GM19238 (cell line): ENCODE measurements around the gene GSTK1.

ENCODE experiments used
- DNase-seq: peaks from one replicate; pipeline ENCODE4 v3.0.0; 2011; ENCODE audit warnings: low spot score; ENCODE audit not compliant: insufficient read length

GSTK1 gene

DNA sequence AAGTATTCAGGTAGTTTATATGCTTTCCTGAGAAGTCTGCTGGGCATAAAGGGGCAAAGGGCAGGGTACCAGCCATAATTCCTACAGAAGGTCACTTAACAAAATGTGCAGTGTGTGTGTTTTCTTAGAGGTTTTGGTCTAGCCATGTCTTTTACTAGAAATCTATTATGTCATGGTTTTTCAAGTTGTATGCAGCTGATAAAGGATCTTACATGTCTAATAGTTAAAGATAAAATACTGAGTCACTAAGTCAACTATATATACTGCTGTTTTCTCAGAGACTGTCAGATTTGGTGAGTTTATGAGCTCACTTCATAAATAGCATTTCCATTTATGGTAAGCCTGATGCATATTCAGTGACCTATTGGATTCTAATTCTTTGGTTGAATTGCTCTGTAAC is 32.6 kb downstream of the GSTK1 start:
- DNase-seq: no peak

DNA sequence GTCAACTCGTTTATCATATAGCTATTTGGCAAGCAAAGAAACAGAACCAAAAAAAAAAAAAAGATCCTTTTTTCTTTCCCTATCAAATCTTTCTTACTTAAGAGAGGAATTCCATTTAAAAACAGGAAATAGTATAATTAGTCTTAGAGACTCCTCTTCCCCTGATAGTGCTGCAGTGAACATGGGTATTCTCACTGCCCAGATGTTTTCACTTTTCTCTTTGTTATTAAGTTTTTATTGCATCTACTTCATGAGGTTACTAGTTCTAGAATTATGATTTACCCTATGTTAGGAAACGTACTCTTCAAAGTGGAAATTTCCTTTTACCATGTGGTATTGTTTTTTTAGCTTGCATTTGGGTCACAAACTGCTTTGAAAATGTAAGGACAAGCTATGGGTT is 33.4 kb downstream of the GSTK1 start:
- DNase-seq: no peak

DNA sequence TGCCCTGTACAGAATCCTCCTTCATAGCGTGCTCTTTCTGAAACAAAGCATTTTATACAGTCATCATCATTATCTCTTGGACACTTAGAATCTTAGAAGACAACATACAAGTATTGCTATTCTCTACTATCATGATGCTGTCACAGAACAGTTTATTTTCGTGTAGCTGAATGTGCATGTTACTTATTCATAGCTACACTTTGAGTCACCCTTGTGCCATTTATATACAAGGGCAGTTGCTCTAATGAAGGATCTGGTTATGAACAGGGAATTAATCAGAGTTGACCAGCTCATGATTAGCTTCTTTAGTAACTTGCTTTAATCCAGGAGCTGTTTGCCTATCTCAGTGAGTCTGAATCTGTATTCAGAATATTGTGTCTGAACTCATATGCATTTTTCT is 36.1 kb downstream of the GSTK1 start:
- DNase-seq: no peak

DNA sequence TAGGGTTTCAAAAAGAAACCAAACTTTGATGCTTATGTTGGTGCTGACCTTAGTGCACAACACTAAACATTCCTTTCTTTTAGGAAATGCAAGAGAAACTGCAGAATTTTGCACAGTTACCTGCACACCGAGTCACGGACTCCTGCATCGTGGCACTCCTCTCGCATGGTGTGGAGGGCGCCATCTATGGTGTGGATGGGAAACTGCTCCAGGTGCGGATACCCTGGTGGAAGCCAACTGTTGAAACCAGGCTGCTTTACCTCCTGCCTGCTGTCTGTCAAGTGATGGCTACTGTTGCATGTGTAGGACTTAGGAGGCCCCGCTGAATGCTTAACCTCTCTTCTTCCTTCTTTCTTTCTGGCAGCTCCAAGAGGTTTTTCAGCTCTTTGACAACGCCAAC is 36.6 kb downstream of the GSTK1 start:
- no peak for DNase-seq

DNA sequence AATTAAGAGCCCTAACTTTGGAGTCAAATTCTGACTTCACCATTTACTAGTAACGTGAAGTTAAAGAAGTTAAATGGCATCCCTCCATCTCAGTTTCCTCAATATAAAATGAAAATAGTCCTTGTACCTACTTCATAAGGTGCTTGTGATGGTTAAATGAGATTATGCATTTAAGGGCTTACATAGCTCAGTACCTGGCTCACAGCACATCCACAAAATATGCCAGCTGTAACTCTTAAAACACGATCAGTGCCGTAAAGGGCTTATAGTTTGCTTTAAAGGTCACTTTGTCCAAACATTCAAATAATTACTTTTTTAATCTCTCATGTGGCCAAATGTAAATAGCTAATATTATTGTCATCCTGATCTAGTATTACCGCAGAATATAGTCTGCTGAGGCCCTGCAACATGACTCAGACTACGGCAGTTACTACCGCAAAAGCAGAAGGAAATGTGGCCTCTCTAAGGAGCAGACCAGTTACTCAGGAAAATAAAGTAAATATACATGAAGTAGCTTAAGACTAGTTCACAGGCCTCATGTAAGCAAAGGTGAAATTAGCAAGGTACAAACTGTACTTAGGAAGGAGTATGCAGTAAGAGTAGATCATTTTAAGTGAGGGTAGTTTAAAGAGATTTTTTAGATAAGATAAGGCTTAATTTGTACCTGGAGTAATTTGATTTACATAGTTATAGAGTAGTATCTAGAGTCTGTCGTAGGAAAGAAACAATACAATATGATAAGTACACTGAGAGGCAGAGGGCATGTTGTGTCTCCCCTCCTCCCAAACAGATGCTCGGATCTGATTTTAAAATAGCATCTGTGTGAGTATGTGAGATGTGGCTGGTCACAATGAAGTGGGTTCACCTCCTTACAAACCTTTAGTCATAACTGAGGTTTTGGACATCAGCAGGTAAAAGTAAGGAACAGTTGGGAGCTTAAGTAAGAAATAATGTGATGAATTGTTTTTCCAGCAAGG is 38.0 kb downstream of the GSTK1 start:
- no peak for DNase-seq

DNA sequence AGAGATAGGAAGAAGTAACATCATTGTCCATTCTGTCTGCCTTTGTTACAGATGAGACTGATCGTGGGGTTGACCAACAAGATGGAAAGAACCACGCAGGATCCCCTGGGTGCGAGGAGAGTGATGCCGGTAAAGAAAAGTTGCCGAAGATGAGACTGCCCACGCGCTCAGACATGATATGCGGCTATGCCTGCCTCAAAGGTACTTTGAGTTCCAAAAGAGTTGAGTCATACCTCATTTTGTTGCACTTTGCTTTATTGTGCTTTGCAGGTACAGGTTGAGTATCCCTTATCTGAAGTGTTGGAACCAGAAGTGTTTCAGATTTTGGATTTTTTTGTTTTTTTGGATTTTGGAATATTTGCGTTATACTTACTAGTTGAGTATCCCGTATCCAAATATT is 40.5 kb downstream of the GSTK1 start:
- no peak for DNase-seq

DNA sequence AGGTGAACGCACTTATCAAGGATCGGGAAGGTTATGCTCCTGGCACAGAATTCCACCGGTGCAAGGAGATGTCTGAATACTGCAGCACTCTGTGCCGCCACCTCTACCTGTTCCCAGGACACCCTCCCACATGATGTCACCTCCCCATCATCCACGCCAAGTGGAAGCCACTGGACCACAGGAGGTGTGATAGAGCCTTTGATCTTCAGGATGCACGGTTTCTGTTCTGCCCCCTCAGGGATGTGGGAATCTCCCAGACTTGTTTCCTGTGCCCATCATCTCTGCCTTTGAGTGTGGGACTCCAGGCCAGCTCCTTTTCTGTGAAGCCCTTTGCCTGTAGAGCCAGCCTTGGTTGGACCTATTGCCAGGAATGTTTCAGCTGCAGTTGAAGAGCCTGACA is 41.7 kb downstream of the GSTK1 start:
- DNase-seq: no peak

DNA sequence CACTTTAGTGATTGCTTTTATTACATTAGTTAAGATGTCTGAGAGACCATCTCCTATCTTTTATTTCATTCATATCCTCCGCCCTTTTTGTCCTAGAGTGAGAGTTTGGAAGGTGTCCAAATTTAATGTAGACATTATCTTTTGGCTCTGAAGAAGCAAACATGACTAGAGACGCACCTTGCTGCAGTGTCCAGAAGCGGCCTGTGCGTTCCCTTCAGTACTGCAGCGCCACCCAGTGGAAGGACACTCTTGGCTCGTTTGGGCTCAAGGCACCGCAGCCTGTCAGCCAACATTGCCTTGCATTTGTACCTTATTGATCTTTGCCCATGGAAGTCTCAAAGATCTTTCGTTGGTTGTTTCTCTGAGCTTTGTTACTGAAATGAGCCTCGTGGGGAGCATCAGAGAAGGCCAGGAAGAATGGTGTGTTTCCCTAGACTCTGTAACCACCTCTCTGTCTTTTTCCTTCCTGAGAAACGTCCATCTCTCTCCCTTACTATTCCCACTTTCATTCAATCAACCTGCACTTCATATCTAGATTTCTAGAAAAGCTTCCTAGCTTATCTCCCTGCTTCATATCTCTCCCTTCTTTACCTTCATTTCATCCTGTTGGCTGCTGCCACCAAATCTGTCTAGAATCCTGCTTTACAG is 42.3 kb downstream of the GSTK1 start:
- DNase-seq: no peak

DNA sequence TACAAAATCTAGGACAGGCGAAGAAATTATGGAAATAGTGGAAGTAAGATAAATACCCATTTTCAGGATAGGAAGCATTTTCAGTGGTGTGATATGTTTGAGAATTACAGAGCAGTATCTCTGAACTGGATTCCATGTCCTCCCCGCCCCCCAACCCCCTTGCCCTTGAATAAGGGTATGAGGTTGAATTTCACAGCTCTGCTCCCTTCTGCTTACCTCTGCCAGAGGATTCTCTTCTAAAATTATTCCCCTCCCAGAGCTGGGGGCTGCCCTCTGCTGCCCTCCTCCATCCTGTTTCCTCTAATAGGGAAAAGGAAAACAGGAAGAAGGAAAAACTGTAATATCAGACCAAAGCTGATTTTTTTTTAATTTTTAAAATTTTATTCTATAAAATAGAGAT is 45.4 kb downstream of the GSTK1 start:
- no peak for DNase-seq

DNA sequence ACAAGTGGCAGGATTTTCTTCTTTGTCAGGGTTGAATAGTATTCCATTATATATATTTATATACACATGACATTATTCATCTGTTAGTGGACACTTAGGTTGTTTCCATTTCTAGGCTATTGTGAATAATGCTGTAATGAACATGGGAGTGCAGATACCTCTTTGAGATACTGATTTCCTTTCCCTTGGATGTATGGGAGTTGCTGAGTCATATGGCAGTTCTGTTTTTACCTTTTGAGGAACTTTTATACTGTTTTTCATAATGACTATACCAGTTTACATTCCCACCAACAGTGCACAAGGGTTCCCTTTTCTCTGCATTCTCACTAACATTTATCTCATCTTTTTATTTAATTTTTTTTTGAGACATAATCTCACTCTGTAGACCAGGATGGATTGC is 50.9 kb downstream of the GSTK1 start:
- DNase-seq: no peak

DNA sequence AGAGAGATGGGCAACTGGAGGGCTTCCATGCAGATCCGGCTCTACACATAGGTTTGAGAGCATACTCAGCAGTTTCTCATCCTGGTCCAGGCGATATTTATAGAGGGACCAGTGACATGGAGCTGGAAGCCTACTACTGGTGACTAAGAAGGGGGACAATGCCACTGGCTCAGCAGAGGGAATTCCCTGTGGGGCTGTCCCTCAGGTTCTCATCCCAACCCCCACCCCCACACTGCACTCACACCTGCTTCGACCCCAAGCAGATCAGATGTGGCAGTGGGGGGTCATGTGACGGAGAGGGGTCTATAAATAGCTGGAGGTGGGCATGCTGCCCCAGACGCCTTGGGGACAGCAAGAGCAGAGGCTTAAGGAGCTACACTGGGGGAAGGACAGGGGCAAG is 52.5 kb downstream of the GSTK1 start, which contains the start of gene CLCN1:
TSS of gene CLCN1 (plus strand) at position 336 of the 400 bp plus-strand sequence. CDS start 102 bp downstream, outside the sequence.
- no peak for DNase-seq

DNA sequence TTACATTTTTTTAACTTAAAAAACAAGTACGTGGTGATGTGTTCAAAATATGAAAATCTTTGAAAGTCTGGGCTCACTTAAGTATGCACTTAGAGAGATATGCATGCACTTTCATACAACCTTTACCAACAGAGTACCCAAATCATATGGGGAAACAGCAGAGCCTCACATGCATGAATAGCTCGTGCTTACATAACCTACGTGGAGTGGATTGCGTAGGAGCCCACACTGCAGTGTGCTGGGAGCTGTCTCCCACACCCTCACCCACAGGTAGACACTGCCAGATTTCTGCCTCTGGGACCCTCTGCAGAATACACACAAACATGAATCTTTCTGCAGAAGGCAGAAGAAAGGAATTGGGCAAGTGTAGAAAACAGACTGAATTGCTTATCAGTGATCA is 53.3 kb downstream of the GSTK1 start:
- DNase-seq: no peak

DNA sequence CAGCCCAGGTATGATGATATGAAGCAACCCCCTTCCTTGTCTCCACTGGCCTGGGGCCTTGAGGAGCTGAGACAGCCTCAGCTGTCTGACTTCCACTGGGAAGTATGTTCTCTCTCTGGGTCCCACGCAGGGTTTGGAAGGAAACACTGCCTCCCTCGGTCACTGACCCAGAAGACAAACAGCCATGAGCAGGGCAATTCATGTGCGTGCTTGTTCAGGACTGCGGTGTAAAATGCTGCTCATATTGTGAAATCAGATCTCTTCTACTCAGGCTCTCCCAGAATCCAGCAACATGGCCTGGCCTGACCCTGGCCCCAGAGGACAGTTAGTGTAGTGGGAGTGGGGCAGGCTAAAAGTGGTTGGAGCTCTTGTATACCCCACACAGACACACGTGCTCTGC is 55.4 kb downstream of the GSTK1 start:
- DNase-seq: no peak
